OCI-LY3 (cell line): ENCODE measurements around the gene SELENON.

Source experiments
- H2AFZ ChIP-seq: fragments of 200-600, 300-600 bp; shearing (Covaris generic); 2 replicates; pipeline ENCODE4 v1.6.0; 2014; ENCODE audit warnings: antibody characterized with exemption, low read depth, low read length
- H3K27ac ChIP-seq: fragments of 200-600, 300-600 bp; sonication (generic); 2 replicates; pipeline ENCODE4 v1.5.1; 2014; ENCODE audit warnings: mild to moderate bottlenecking, low read length, moderate library complexity, mixed read lengths
- H3K27me3 ChIP-seq: fragments of 200-600, 300-600 bp; sonication (generic); 2 replicates; pipeline ENCODE4 v1.6.1; 2014; ENCODE audit warnings: low read depth, low read length, mixed read lengths
- H3K36me3 ChIP-seq: fragments of 200-600, 300-600 bp; sonication (generic); replicated peaks from 2 replicates; pipeline ENCODE3; 2014; ENCODE audit warnings: low read depth, low read length, mixed read lengths
- H3K4me1 ChIP-seq: fragments of 300-600, 200-600 bp; sonication (generic); 2 replicates; pipeline ENCODE4 v1.6.1; 2014; ENCODE audit warnings: low read length, mixed read lengths
- H3K4me2 ChIP-seq: fragments of 200-600, 300-600 bp; sonication (generic); 2 replicates; pipeline ENCODE4 v1.6.1; 2014; ENCODE audit warnings: low read length, mixed read lengths
- H3K4me3 ChIP-seq: fragments of 300-600, 200-600 bp; sonication (generic); 2 replicates; pipeline ENCODE4 v1.5.1; 2014; ENCODE audit warnings: antibody characterized with exemption, mild to moderate bottlenecking, low read length, moderate library complexity
- H3K79me2 ChIP-seq: fragments of 300-600, 200-600 bp; shearing (Covaris generic); 2 replicates; pipeline ENCODE4 v1.6.1; 2014; ENCODE audit warnings: mild to moderate bottlenecking, low read length, mixed read lengths
- H3K9ac ChIP-seq: fragments of 300-600, 200-600 bp; shearing (Covaris generic); 2 replicates; pipeline ENCODE4 v1.6.0; 2014; ENCODE audit warnings: mild to moderate bottlenecking, low read length, moderate library complexity
- H3K9me3 ChIP-seq: fragments of 200-600, 300-600 bp; shearing (Covaris generic); 2 replicates; pipeline ENCODE4 v1.6.1; 2014; ENCODE audit warnings: low read length, mixed read lengths; ENCODE audit not compliant: insufficient read depth
- H4K20me1 ChIP-seq: fragments of 200-600, 300-600 bp; sonication (generic); 2 replicates; pipeline ENCODE4 v1.6.1; 2016; ENCODE audit warnings: low read length, mixed read lengths; ENCODE audit not compliant: insufficient read depth
- EZH2phosphoT487 ChIP-seq: fragments of 200-600 bp; shearing (Covaris generic); IDR thresholded peaks from 2 replicates; pipeline ENCODE4 v1.6.1; 2018; ENCODE audit warnings: antibody characterized with exemption, mixed run types, low read depth
- TF ChIP-seq, protein P1 (sequence below): fragments of 200-600, 300-600 bp; sonication (generic); IDR thresholded peaks from 2 replicates; pipeline ENCODE4 v1.5.1; 2014; ENCODE audit warnings: antibody characterized with exemption, low read length, low read depth

SELENON gene

GRCh38 chr1:25758466-25759070 lies 41.4 kb upstream of the SELENON start:
- H2AFZ ChIP-seq = no peak overlapping the region
- no peak for TF ChIP-seq EZH2phosphoT487
- TF ChIP-seq, protein P1, sequence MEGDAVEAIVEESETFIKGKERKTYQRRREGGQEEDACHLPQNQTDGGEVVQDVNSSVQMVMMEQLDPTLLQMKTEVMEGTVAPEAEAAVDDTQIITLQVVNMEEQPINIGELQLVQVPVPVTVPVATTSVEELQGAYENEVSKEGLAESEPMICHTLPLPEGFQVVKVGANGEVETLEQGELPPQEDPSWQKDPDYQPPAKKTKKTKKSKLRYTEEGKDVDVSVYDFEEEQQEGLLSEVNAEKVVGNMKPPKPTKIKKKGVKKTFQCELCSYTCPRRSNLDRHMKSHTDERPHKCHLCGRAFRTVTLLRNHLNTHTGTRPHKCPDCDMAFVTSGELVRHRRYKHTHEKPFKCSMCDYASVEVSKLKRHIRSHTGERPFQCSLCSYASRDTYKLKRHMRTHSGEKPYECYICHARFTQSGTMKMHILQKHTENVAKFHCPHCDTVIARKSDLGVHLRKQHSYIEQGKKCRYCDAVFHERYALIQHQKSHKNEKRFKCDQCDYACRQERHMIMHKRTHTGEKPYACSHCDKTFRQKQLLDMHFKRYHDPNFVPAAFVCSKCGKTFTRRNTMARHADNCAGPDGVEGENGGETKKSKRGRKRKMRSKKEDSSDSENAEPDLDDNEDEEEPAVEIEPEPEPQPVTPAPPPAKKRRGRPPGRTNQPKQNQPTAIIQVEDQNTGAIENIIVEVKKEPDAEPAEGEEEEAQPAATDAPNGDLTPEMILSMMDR = no peak
- H4K20me1 ChIP-seq = no peaks in the 10 kb centered on the region
- no peaks in the 10 kb centered on the region for H3K79me2 ChIP-seq
- H3K9me3 ChIP-seq = no peaks in the 10 kb centered on the region
- no peaks in the 10 kb centered on the region for H3K36me3 ChIP-seq
- H3K4me1 ChIP-seq = no peaks in the 10 kb centered on the region
- no peak overlapping the region for H3K27ac ChIP-seq
- no peak overlapping the region for H3K4me3 ChIP-seq
- H3K27me3 ChIP-seq = peaks cover 5% of the 10 kb centered on the region; the same call in 1 of the 2 replicates
- no peak overlapping the region for H3K9ac ChIP-seq
- no peak overlapping the region for H3K4me2 ChIP-seq

DNA sequence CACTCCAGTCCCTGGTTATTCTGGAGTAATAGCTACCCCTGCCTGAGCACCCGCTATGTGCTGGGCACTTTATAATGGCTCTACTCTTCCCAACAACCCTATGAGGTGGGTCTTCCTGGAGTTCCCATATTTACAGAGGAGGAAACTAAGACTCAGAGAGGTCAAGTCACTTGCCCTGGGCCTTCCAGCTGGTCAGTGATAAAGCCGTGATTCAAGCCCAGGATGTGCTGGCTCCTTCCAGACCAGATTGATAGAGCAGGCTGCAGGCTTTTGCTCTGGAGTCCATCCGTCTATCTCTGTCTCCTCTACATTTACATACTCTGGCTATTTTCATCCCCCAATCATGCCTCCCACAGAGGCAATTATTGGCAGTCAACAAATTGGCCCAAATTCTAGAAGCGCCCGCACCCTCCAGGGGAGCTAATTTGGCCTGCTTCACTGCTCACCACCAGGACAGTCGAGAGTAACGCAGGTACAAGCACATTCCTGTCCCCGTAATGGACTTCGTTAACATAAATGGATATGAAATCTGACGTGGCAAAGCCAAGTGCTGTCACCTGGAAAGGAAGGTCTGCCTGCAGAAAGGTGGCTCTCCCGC lies 39.8 kb upstream of the SELENON start:
- no peak overlapping the region for H3K9ac ChIP-seq
- no peaks in the 10 kb centered on the region for H3K9me3 ChIP-seq
- TF ChIP-seq, protein P1 = no peak
- no peak for TF ChIP-seq EZH2phosphoT487
- no peaks in the 10 kb centered on the region for H3K79me2 ChIP-seq
- H4K20me1 ChIP-seq = no peaks in the 10 kb centered on the region
- H3K4me3 ChIP-seq = no peak overlapping the region
- no peak overlapping the region for H3K4me2 ChIP-seq
- no peak overlapping the region for H2AFZ ChIP-seq
- H3K36me3 ChIP-seq = no peaks in the 10 kb centered on the region
- no peaks in the 10 kb centered on the region for H3K4me1 ChIP-seq
- peaks cover 5% of the 10 kb centered on the region; the same call in 1 of the 2 replicates for H3K27me3 ChIP-seq
- no peak overlapping the region for H3K27ac ChIP-seq

DNA sequence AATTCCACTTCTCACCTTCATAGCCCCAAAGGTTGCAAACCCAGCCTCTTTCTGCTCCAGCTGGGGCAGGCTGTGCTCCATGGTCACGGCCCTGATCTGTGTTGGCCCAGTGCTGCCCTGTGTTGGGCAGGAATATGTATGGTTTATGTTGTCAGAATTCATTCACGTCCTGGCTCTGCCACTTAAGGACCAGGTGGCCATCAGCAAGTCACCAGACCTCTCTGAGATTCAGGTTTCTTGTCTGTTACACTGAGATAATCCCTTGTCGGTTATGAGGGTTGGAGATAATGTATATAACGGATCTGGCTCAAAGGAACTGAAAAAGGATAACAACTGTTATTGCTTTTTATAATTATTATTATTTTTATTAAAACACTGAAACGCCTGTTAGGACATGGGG lies 39.1 kb upstream of the SELENON start:
- Histone ChIP-seq H3K27me3 (peaks cover 5% of the 10 kb centered on the region; the same call in 1 of the 2 replicates), H3K4me1 (no peaks in the 10 kb centered on the region), H3K27ac (no peak overlapping the region), H3K79me2 (no peaks in the 10 kb centered on the region), H4K20me1 (no peaks in the 10 kb centered on the region), H3K4me3 (no peak overlapping the region), H3K36me3 (no peaks in the 10 kb centered on the region), H3K9me3 (no peaks in the 10 kb centered on the region), H2AFZ (no peak overlapping the region), H3K9ac (no peak overlapping the region), H3K4me2 (no peak overlapping the region)
- TF ChIP-seq, protein P1 = no peak
- no peak for TF ChIP-seq EZH2phosphoT487

- Histone ChIP-seq H2AFZ (no peak overlapping the region), H3K4me3 (no peak overlapping the region), H4K20me1 (no peaks in the 10 kb centered on the region), H3K27me3 (no peaks in the 10 kb centered on the region), H3K9me3 (no peaks in the 10 kb centered on the region), H3K27ac (no peak overlapping the region), H3K4me1 (no peaks in the 10 kb centered on the region), H3K4me2 (no peak overlapping the region), H3K36me3 (no peaks in the 10 kb centered on the region), H3K9ac (no peak overlapping the region), H3K79me2 (no peaks in the 10 kb centered on the region)
- TF ChIP-seq, protein P1 = no peak
- TF ChIP-seq EZH2phosphoT487 = no peak
These were observed 36.5 kb upstream of the SELENON start for GRCh38 chr1:25763493-25763892.
